Neuron (in vitro differentiated cells): Measurements from ENCODE around the gene CNTN6.

ENCODE experiments used
- H2AFZ ChIP-seq: one replicate; pipeline ENCODE4 v1.6.1; 2013; ENCODE audit warnings: low read depth, mild to moderate bottlenecking, inconsistent platforms, low read length, moderate library complexity
- H3K27me3 ChIP-seq: one replicate; pipeline ENCODE4 v1.6.1; 2013; ENCODE audit warnings: low read length; ENCODE audit not compliant: insufficient read depth
- H3K36me3 ChIP-seq: one replicate; pipeline ENCODE4 v1.6.1; 2013; ENCODE audit warnings: low read length; ENCODE audit not compliant: insufficient read depth
- H3K4me1 ChIP-seq: one replicate; pipeline ENCODE4 v1.6.1; 2013; ENCODE audit warnings: low read length; ENCODE audit not compliant: insufficient read depth
- H3K4me3 ChIP-seq: 2 replicates; pipeline ENCODE4 v1.5.1; 2013; ENCODE audit warnings: mild to moderate bottlenecking, low read length, moderate library complexity
- H3K9me3 ChIP-seq: one replicate; pipeline ENCODE4 v1.6.1; 2013; ENCODE audit warnings: low read length

The CNTN6 gene

DNA sequence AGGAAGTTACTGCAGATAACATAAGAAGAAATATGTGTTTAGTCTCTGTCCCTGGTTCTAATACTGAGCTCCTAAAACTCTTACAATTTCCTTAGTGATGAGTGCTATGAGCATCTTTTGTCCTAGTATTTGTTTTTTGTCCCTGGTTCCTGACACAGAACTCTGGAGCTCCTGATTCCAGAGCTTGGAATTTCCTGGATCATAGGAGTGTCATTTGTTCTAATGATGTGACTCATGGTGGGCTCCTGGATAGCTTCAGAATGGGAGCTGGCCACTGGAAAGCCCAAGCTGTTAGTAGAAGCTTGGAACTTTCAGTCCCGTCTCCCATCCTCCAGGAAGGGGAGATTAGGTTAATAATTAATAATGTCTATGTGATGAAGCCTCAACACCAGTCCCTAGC is 98.2 kb downstream of the CNTN6 start:
- no peaks in the 10 kb centered on the region for H3K9me3 ChIP-seq
- no peaks in the 10 kb centered on the region for H3K4me1 ChIP-seq
- H3K36me3 ChIP-seq = no peaks in the 10 kb centered on the region
- H3K4me3 ChIP-seq = no peak overlapping the region
- no peaks in the 10 kb centered on the region for H3K27me3 ChIP-seq
- H2AFZ ChIP-seq = no peak overlapping the region

DNA sequence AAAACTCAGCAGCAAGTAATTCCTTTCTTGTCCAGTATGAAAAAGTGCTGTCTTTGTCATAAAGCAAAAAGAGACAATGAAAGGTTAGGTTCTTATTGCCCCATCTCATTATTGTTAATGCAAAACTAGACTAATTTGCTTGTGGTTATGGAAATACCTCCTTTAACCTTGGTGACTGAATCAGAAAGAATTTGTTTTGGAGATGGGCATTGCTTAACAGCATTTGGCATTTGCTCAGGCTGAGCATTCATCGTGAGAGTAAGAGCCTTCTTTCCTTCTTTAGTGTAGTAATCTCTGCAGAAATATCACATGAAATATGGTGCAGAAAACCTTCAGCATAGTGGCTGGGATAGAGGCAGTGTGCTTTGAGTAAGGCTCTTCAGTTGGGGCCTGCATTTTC is 103.1 kb downstream of the CNTN6 start:
- Histone ChIP-seq H3K4me3 (no peak overlapping the region), H3K27me3 (peaks cover 2% of the 10 kb centered on the region), H3K4me1 (no peaks in the 10 kb centered on the region), H3K36me3 (no peaks in the 10 kb centered on the region), H2AFZ (no peak overlapping the region), H3K9me3 (no peaks in the 10 kb centered on the region)

DNA sequence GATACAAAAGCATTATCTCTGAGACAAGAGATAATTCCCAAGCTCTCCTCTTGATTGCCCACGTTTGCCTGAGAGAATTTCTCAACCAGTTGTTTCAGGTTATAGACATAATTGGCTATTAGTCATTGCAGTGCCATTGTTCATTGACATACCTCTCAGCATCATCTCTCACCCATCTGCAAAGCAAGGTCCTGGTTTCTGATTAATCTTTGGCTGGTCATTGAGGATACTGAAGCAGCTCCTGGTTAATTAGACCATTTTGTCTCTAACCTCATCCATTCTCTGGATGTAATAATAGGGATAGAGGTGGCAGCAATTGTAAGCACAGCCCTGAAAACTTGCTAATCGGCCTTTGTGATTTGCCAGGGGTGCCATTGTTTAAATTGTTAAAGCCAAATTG is 104.2 kb downstream of the CNTN6 start:
- no peaks in the 10 kb centered on the region for H3K36me3 ChIP-seq
- H3K9me3 ChIP-seq = no peaks in the 10 kb centered on the region
- no peak overlapping the region for H3K4me3 ChIP-seq
- H3K27me3 ChIP-seq = peaks cover 2% of the 10 kb centered on the region
- no peaks in the 10 kb centered on the region for H3K4me1 ChIP-seq
- no peak overlapping the region for H2AFZ ChIP-seq

DNA sequence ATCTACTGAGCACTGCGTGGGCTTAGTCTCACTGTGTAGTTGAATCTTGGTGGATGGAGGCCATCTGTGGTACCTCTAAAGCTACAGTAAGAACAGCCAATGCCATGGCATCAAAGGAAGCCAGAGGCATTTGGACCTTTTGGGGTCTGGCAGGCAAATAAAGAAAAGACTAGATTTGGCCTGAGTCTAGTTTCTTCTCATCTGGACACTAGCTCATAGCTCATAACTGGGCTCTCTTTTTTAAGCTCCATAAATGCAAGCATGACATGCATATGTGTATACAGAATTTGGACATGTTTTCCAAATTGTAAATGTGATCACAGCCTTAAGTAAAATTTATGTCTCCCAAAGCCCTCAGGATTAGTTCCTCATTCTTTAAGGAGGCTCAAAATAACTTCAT is 107.5 kb downstream of the CNTN6 start:
- Histone ChIP-seq H2AFZ (no peak overlapping the region), H3K36me3 (no peaks in the 10 kb centered on the region), H3K27me3 (peaks cover 2% of the 10 kb centered on the region), H3K9me3 (no peaks in the 10 kb centered on the region), H3K4me1 (no peaks in the 10 kb centered on the region), H3K4me3 (no peak overlapping the region)

DNA sequence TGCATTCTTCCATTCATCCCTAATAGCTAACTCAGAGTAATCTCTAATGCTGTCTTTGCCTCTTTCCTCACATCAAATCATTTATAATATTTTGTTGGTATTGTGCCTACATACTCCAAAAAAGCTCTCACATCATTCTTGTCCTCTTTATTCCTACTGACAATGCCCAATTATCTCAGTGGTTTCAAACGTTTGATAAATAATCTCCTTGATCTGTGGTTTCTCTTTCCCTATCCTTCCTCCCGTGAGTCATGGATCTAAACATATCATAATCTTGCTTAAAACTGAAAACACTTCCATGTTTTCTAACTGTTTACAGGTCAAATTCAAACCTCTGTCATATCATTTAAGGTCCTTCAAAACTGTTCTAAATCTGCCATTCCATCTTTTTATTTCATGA is 115.1 kb downstream of the CNTN6 start:
- Histone ChIP-seq H3K27me3 (no peaks in the 10 kb centered on the region), H3K36me3 (no peaks in the 10 kb centered on the region), H3K4me1 (no peaks in the 10 kb centered on the region), H3K4me3 (no peak overlapping the region), H3K9me3 (no peaks in the 10 kb centered on the region), H2AFZ (no peak overlapping the region)

DNA sequence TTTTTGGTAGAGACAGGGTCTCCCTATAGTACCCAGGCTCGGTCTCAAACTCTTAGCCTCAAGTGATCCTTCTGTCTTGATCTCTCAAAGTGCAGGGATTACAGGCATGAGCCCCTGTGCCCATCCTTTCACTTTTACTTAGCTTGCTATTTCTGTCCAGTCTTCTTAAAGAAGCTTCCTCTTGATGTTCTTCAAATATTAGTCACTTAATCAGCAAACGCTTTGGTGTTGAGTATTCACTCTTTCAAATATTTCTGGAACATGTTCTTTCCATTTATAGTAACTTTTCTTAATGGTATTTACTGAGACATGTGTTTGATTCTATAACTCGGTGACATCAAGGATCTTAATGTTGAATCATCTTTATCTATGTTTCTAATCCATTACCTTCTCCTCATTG is 122.1 kb downstream of the CNTN6 start:
- Histone ChIP-seq H3K4me1 (no peaks in the 10 kb centered on the region), H3K36me3 (no peaks in the 10 kb centered on the region), H2AFZ (no peak overlapping the region), H3K4me3 (no peak overlapping the region), H3K9me3 (no peaks in the 10 kb centered on the region), H3K27me3 (no peaks in the 10 kb centered on the region)

DNA sequence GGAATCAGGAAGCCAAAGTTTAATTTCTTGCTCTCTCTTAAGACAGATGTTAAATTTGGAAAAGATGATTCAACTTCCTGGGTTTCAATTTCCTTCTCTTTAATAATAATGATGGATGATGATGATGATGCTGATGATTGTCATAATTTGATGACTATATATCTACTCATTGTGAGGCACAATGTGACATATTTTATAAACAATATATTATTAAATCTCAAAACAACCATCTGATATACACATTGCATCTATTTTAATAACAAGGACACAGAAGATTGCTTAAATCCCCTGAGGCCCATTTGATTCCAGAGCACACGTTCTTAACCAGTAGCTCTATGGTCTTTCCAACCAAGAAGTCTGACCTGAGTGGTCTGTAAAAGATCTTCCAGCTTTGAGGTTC is 124.0 kb downstream of the CNTN6 start:
- Histone ChIP-seq H3K27me3 (no peaks in the 10 kb centered on the region), H3K4me3 (no peak overlapping the region), H3K36me3 (no peaks in the 10 kb centered on the region), H2AFZ (no peak overlapping the region), H3K9me3 (no peaks in the 10 kb centered on the region), H3K4me1 (no peaks in the 10 kb centered on the region)

DNA sequence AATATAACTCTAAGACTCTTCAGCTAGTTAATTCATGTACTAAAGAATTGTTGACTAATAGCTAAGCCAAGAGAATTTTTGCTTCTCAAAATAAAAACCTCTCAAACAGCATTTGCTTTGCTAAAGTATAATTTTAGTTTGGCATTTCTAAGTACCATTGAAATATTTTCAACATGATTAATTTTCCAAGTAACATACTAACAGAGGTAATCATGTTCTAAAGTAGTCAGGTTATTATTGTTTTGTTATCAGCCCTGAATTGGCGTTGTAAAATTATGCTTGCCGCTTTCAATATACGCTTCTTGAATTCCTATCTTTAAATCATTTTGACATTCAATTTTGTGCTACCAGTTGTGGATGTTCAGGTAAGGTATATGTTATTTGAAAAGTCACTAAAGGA is 134.3 kb downstream of the CNTN6 start:
- Histone ChIP-seq H2AFZ (no peak overlapping the region), H3K36me3 (no peaks in the 10 kb centered on the region), H3K9me3 (no peaks in the 10 kb centered on the region), H3K4me3 (no peak overlapping the region), H3K27me3 (no peaks in the 10 kb centered on the region), H3K4me1 (peaks cover 5% of the 10 kb centered on the region)

DNA sequence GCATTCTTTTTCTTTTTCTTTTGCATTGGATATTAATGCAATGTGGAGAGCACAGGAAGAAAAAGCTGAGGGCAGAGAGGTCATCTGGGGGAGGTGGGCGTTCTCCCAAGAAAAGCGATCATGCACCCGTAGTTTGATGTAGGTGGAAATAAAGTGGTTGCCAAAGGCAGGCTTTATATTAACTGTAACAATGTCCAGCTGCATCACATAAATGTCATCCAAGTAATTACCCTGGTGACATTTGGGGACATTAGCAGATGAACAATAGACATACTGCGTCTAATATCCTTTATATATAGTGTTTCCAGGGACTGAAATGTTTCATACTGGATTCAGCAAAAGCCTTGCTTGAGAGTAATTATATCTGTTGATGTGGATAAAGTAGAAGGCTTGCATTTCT is 135.5 kb downstream of the CNTN6 start:
- H2AFZ ChIP-seq = no peak overlapping the region
- H3K9me3 ChIP-seq = no peaks in the 10 kb centered on the region
- H3K4me3 ChIP-seq = no peak overlapping the region
- H3K36me3 ChIP-seq = no peaks in the 10 kb centered on the region
- H3K27me3 ChIP-seq = no peaks in the 10 kb centered on the region
- peaks cover 10% of the 10 kb centered on the region for H3K4me1 ChIP-seq

DNA sequence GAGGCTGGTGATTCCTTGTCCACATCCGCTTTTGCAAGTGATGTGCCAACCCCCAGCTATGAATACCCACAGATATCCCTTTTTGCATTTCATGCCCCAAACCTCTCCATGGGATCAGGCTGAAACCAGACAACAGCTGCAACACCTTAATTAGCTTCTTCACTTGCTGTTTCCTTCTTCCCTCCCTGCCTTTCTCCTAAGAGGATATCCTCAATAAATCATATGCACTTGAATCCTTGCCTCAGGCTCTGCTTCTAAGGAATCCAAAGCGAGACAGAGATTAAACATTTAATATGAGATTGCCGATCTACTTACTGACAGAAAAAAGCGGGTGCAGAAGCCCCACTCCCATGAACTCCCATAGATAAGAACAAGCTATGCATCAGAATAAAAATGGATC is 138.1 kb downstream of the CNTN6 start:
- Histone ChIP-seq H3K4me3 (no peak overlapping the region), H3K4me1 (peaks cover 10% of the 10 kb centered on the region), H3K9me3 (no peaks in the 10 kb centered on the region), H2AFZ (no peak overlapping the region), H3K36me3 (no peaks in the 10 kb centered on the region), H3K27me3 (no peaks in the 10 kb centered on the region)

DNA sequence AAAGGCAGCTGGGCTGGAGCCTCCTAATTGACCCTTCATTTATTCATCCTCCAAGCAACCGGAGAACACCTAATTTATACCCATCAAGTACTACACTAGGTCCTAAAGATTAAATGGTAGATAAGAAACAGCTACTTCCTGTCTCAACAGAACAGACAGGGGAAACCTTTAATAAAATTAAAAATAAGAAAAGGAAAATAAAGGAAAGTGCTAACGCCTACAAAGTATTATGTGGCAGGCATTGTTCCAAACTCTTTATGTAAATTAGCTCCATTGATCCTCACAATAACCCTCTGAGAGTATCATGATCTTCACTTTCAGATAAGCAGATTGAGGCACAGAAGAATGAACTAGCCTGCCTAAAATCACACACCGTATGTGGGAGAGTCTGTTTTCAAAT is 139.5 kb downstream of the CNTN6 start:
- Histone ChIP-seq H3K36me3 (no peaks in the 10 kb centered on the region), H3K4me1 (peaks cover 10% of the 10 kb centered on the region), H3K27me3 (no peaks in the 10 kb centered on the region), H2AFZ (no peak overlapping the region), H3K9me3 (no peaks in the 10 kb centered on the region), H3K4me3 (no peak overlapping the region)

DNA sequence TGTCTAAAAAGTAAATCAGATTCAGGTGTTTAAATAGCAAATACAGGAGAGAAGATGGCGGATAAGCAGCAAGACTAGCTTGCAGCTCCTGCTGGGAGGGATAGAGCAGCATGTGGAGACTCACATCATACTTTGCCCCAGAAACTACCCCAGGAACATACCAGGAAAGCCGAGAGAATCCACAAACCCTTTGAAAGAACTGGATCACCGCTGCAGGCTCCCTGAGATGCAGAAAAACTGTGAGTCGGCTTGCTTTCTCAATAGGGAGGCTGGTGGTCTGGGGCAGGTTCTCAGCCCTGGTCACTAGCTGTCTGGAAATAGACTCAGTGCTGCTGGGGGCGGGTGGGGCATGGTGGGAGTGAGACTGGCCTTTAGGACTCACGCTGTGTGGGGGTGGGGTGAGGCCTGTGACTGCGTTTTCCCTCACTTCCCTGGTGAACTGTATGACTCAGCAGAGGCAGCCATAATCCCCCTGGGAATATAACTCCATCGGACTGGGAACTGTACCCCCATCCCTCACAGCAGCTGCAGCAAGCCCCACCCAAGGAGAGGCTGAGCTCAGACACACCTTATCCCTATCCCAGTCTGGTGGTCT is 142.8 kb downstream of the CNTN6 start:
- Histone ChIP-seq H3K4me1 (peaks cover 10% of the 10 kb centered on the region), H3K4me3 (no peak overlapping the region)

DNA sequence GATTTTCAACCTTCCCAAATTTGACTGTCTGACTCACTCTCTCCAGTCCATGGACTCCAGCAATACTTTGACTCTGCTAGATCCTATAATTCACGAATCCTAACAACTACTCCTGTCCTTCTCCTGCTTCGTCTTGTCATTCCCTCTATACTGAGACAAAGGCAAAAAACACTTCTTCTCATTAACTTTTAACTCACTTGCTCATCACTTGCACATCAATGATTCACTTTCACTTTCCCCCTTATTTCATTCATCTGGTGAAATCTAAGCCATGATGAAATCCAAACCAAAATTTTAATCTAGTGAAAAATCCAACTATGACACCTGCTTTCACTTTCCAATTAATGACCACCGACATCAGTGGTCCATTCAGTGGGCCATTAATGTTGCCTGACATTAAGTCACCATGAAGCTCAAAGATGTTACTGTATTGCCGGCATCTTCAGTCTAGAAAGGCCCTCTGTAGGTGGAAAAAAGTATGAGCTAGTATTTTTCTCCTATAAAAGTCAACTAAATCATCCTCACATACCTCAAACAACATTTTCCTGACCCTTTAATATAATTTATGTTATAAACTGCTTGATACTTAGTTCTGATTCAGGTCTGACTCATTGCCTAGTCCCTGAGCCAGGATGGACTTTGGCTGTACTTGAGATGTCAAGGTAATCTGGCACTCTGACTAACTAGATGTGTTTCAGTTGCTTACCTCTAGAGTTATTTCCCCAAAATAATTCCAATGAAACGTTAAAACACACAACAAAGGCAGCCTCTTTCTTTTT is 158.6 kb downstream of the CNTN6 start:
- Histone ChIP-seq H3K9me3 (no peaks in the 10 kb centered on the region), H3K4me3 (no peak overlapping the region), H2AFZ (no peak overlapping the region), H3K4me1 (no peaks in the 10 kb centered on the region), H3K36me3 (no peaks in the 10 kb centered on the region), H3K27me3 (no peaks in the 10 kb centered on the region)

More for the DNA sequence above, 142.8 kb downstream of the CNTN6 start:
- no peak overlapping the region for H2AFZ ChIP-seq
- no peaks in the 10 kb centered on the region for H3K9me3 ChIP-seq
- H3K36me3 ChIP-seq = no peaks in the 10 kb centered on the region
- no peaks in the 10 kb centered on the region for H3K27me3 ChIP-seq

DNA sequence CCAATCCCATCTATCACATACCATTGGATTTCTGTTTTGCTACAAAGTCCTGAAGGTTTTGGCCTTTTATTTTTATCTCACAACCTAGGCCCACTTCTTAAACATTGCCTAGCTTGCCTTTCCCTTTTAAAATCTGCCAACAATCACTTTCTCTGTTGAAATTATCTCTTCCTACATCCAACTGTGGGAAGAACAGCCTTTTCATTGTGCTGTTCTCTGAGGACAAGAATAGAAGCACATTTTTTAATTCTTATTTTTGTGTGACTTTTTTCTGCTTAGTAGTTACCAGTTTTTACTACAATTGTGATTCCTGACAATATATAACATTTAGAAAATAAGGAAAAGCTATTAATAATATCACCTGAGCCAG is 159.2 kb downstream of the CNTN6 start:
- Histone ChIP-seq H3K9me3 (no peaks in the 10 kb centered on the region), H3K4me1 (no peaks in the 10 kb centered on the region), H3K36me3 (no peaks in the 10 kb centered on the region), H3K27me3 (no peaks in the 10 kb centered on the region), H2AFZ (no peak overlapping the region), H3K4me3 (no peak overlapping the region)
